Activated T-helper 9 cell treated with anti-CD3 and anti-CD28 coated beads, Interleukin-2, amount 50 U/mL, for 16 hours (primary cell): ENCODE measurements around the gene IL32.
"Not testable (repeated sequence)": the region's sequence is repeated elsewhere in the genome, so short reads cannot be mapped to it uniquely, and the experiment has no call there.

Experiments
- DNase-seq: peaks from one replicate; pipeline ENCODE4 v3.0.0-alpha.2; 2020; ENCODE audit warnings: low read depth

Gene IL32

GRCh38 chr16:3051494-3051893 is 13.9 kb upstream of the IL32 start:
- no peak for DNase-seq

- DNase-seq = not testable (repeated sequence)
Observed at GRCh38 chr16:3052571-3053329, 12.7 kb upstream of the IL32 start.

- not testable (repeated sequence) for DNase-seq
Observed at GRCh38 chr16:3053330-3053710, 12.1 kb upstream of the IL32 start.

GRCh38 chr16:3054965-3055733 is 10.3 kb upstream of the IL32 start:
- DNase-seq = no peak

GRCh38 chr16:3055734-3056115 is 9.7 kb upstream of the IL32 start:
- not testable (repeated sequence) for DNase-seq

- DNase-seq = no peak
Observed at GRCh38 chr16:3056336-3057180, 8.9 kb upstream of the IL32 start.

- no peak for DNase-seq
Observed at GRCh38 chr16:3057181-3058138, 8.0 kb upstream of the IL32 start.

GRCh38 chr16:3058139-3059030 is 7.1 kb upstream of the IL32 start:
- peak; percentile 46 for DNase-seq

- peak; percentile 85 for DNase-seq
Observed at GRCh38 chr16:3059041-3059722, 6.3 kb upstream of the IL32 start.

GRCh38 chr16:3059723-3060242 is 5.7 kb upstream of the IL32 start:
- DNase-seq = no peak

- DNase-seq = no peak
Observed at GRCh38 chr16:3060339-3061127, 4.9 kb upstream of the IL32 start.

GRCh38 chr16:3062553-3062952 is 2.9 kb upstream of the IL32 start:
- DNase-seq = no peak

- DNase-seq = no peak
Observed at GRCh38 chr16:3063625-3064386, 1.6 kb upstream of the IL32 start.

- DNase-seq = no peak
Observed at GRCh38 chr16:3065742-3066439, 451 bp downstream of the IL32 start.

GRCh38 chr16:3066440-3066748 is 954 bp downstream of the IL32 start:
- no peak for DNase-seq

GRCh38 chr16:3068487-3068886 is 3.0 kb downstream of the IL32 start:
- DNase-seq = no peak

- DNase-seq = not testable (repeated sequence)
Observed at GRCh38 chr16:3069146-3069545, 3.7 kb downstream of the IL32 start.
